Measurements from ENCODE around the gene ZC3H12D. TPM values are rescaled to one million over a fixed set of nuclear protein-coding genes. Genes with fewer than 3 reads are reported as not detected.

The ZC3H12D gene
- total and polyA plus RNA-seq, 2 of the 8 experiments (the other 6 are each of a cell fraction or from before 2014, with no cell fraction given) = 0.05 to 0.07 TPM

GRCh38 chr6:149397384-149397783 lies 87.4 kb downstream of the ZC3H12D start:
- Histone ChIP-seq H2BK5ac (ENCODE audit: low read depth, low read length) (no peak overlapping the region), H4K91ac (replicated peaks; ENCODE audit: insufficient read length, low read length) (no peak overlapping the region), H2BK120ac (replicated peaks; ENCODE audit: low read depth, low read length) (no peak overlapping the region), H3K27ac (ENCODE audit: low read depth, low read length) (no peak overlapping the region), H2BK20ac (ENCODE audit: low read length) (no peak overlapping the region), H2AFZ (ENCODE audit: low read length) (no peak overlapping the region), H3K18ac (ENCODE audit: extremely low read depth, low read length) (no peak overlapping the region), H2BK15ac (ENCODE audit: low read length) (no peak overlapping the region), H2AK5ac (ENCODE audit: low read depth, low read length) (no peak overlapping the region), H3K4me3 (ENCODE audit: extremely low read depth in 1 of 4, insufficient read depth in 2 of 4, low read depth in 3 of 4, low read length in 4 of 4) (no peak overlapping the region), H4K5ac (ENCODE audit: insufficient read length, low read depth, low read length) (no peak overlapping the region), H3K36me3 (ENCODE audit: control insufficient read depth in 2 of 4, insufficient read depth in 4 of 4, low read length in 3 of 4) (peaks cover 3 to 30% (median 7%) of the 10 kb centered on the region in 4 experiments; a peak in 7 of 8 replicates), H4K8ac (ENCODE audit: extremely low read depth, insufficient read depth, low read length) (no peak overlapping the region), H3K4me2 (ENCODE audit: insufficient read depth in 1 of 2, low read depth in 2 of 2, low read length in 2 of 2) (no peak overlapping the region), H3K56ac (replicated peaks; ENCODE audit: insufficient read length, low read depth, low read length) (no peak overlapping the region), H3K9ac (replicated peaks in 1 of 4; ENCODE audit: extremely low read depth in 1 of 4, low read depth in 3 of 4, low read length in 3 of 4) (no peak overlapping the region), H3K79me1 (ENCODE audit: low read depth, low read length) (no peaks in the 10 kb centered on the region; the same call in 1 of the 2 replicates), H3K27me3 (replicated peaks in 1 of 4; ENCODE audit: control insufficient read depth in 3 of 4, extremely low read depth in 1 of 4, insufficient read depth in 3 of 4, low read length in 3 of 4) (no peaks in the 10 kb centered on the region), H3K23ac (ENCODE audit: insufficient read length) (no peak overlapping the region), H2BK12ac (ENCODE audit: low read depth, low read length) (no peak overlapping the region), H3K4me1 (replicated peaks in 1 of 4; ENCODE audit: control insufficient read depth in 3 of 4, insufficient read depth in 4 of 4, low read length in 3 of 4) (no peaks in the 10 kb centered on the region), H3K14ac (ENCODE audit: insufficient read length) (no peak overlapping the region), H4K20me1 (replicated peaks in 1 of 2; ENCODE audit: control insufficient read depth in 1 of 2, insufficient read depth in 2 of 2, low read length in 2 of 2) (no peaks in the 10 kb centered on the region), H3K79me2 (ENCODE audit: control insufficient read depth in 1 of 2, insufficient read depth in 2 of 2, low read length in 2 of 2) (peaks cover 0 to 17% of the 10 kb centered on the region in 2 experiments; a peak in 1 of 4 replicates), H3K9me3 (ENCODE audit: insufficient read depth in 2 of 2, low read depth in 1 of 2, low read length in 1 of 2) (no peaks in the 10 kb centered on the region), H3K23me2 (ENCODE audit: low read depth, low read length) (no peaks in the 10 kb centered on the region), H3K4ac (replicated peaks; ENCODE audit: insufficient read length, low read depth, low read length) (no peak overlapping the region)
- ChIA-PET POLR2A (ENCODE audit: partially characterized antibody) (no interaction called here), CTCF (ENCODE audit: partially characterized antibody) (interaction anchor here (0.6 to 1.2 kb wide), 6 partner anchors 8 to 315 kb away, joined by 3 to 4 read pairs (median 3); no protein-coding TSS in a partner anchor)
- 93% methylated on average over 6 of the region's 6 CpGs; no CpG with 5 or more reads in 1 of the 2 experiments for WGBS, 2 experiments (ENCODE audit: extremely low coverage in 1 of 2, insufficient coverage in 1 of 2, insufficient read length in 1 of 2, insufficient replicate concordance in 2 of 2, low coverage in 1 of 2, low lambda C conversion rate in 2 of 2, missing lambda C conversion rate in 1 of 2)
- TF ChIP-seq NRF1 (IDR thresholded peaks at IDR 0.05; ENCODE audit: low read depth, low read length) (no peak), HDAC6 (IDR thresholded peaks at IDR 0.05; ENCODE audit: low read depth, low read length) (no peak), EGR1 (IDR thresholded peaks at IDR 0.05; ENCODE audit: borderline replicate concordance, low read depth, low read length) (no peak), SP4 (IDR thresholded peaks at IDR 0.05; ENCODE audit: low read length) (no peak), YY1 (IDR thresholded peaks at IDR 0.05; ENCODE audit: low read depth, low read length) (no peak), CEBPB (IDR thresholded peaks at IDR 0.05; ENCODE audit: low read depth, low read length) (no peak), PHF8 (conservative IDR thresholded peaks at IDR 0.05; ENCODE audit: low read depth, low read length) (no peak), BACH1 (IDR thresholded peaks at IDR 0.05; ENCODE audit: low read length) (no peak), SP2 (IDR thresholded peaks at IDR 0.05; ENCODE audit: low read length) (no peak), USF2 (IDR thresholded peaks at IDR 0.05; ENCODE audit: low read length) (no peak)
- DNase-seq (ENCODE audit: low read depth in 1 of 2, low spot score in 2 of 2) = no peak
- no peak for FAIRE-seq
